Tibial nerve (tissue), 3 donors: ENCODE data around the gene FBN2.

ENCODE experiments used
- CTCF ChIP-seq, 5 experiments: fragments of 200-600 bp in 3 of 5; fragments of 450-650 bp in 2 of 5; sonication (generic) in 3 of 5; IDR thresholded peaks; one replicate each; pipeline ENCODE4 v1.5.1; 2016 to 2019; ENCODE audit warnings: antibody characterized with exemption in 5 of 5, mild to moderate bottlenecking in 3 of 5, moderate library complexity in 2 of 5
- POLR2A ChIP-seq, 2 donors: fragments of 450-650 bp; IDR thresholded peaks; one replicate each; pipeline ENCODE4 v1.6.1; 2017; ENCODE audit warnings: antibody characterized with exemption in 2 of 2, mild to moderate bottlenecking in 2 of 2, moderate library complexity in 2 of 2

- no peak for TF ChIP-seq CTCF (IDR thresholded peaks at IDR 0.05)
- TF ChIP-seq POLR2A (IDR thresholded peaks at IDR 0.05), result no peak
These were observed 9.3 kb downstream of the FBN2 start for GRCh38 chr5:128528637-128529255.
